Smooth muscle cell (in vitro differentiated cells): ENCODE data around the gene PPP2R2B. TPM values are rescaled to one million over a fixed set of nuclear protein-coding genes. Genes with fewer than 3 reads are reported as not detected.

Experiments used
- DNase-seq: peaks from one replicate; lab custom pipeline; 2025; ENCODE audit not compliant: unreplicated experiment; lab: John Stamatoyannopoulos, UW
- H2AFZ ChIP-seq: fragments of 200-600 bp; sonication (generic); 2 replicates; pipeline ENCODE4 v1.6.0; 2016; ENCODE audit warnings: antibody characterized with exemption, low read depth, mild to moderate bottlenecking
- H3F3A ChIP-seq: fragments of 200-600 bp; sonication (generic); 2 replicates; pipeline ENCODE4 v1.6.0; 2017; ENCODE audit warnings: antibody characterized with exemption, low read depth
- H3K27ac ChIP-seq: fragments of 200-600 bp; sonication (generic); 2 replicates; pipeline ENCODE4 v1.5.1; 2016; ENCODE audit warnings: low read depth, mild to moderate bottlenecking
- H3K27me3 ChIP-seq: fragments of 200-600 bp; sonication (generic); 2 replicates; pipeline ENCODE4 v1.6.1; 2016; ENCODE audit warnings: low read depth, mild to moderate bottlenecking
- H3K36me3 ChIP-seq: fragments of 200-600 bp; sonication (generic); 2 replicates; pipeline ENCODE4 v1.5.1; 2016; ENCODE audit warnings: low read depth
- H3K4me1 ChIP-seq: fragments of 200-600 bp; sonication (generic); 2 replicates; pipeline ENCODE4 v1.5.1; 2016; ENCODE audit warnings: low read depth
- H3K4me2 ChIP-seq: fragments of 200-600 bp; sonication (generic); 2 replicates; pipeline ENCODE4 v1.6.0; 2016; ENCODE audit warnings: mild to moderate bottlenecking
- H3K4me3 ChIP-seq: fragments of 200-600 bp; sonication (generic); 2 replicates; pipeline ENCODE4 v1.5.1; 2016; ENCODE audit warnings: mild to moderate bottlenecking
- H3K79me2 ChIP-seq: fragments of 200-600 bp; sonication (generic); 2 replicates; pipeline ENCODE4 v1.6.0; 2016; ENCODE audit warnings: low read depth, mild to moderate bottlenecking
- H3K9ac ChIP-seq: fragments of 200-600 bp; sonication (generic); 2 replicates; pipeline ENCODE4 v1.6.0; 2016; ENCODE audit warnings: low read depth
- H3K9me3 ChIP-seq: fragments of 200-600 bp; sonication (generic); replicated peaks from 2 replicates; pipeline ENCODE4 v1.5.1; 2016; ENCODE audit warnings: low read depth
- H4K20me1 ChIP-seq: fragments of 200-600 bp; sonication (generic); 2 replicates; pipeline ENCODE4 v1.6.0; 2016; ENCODE audit warnings: low read depth
- CTCF ChIP-seq: fragments of 200-600 bp; sonication (generic); IDR thresholded peaks from 2 replicates; pipeline ENCODE4 v1.5.1; 2017; ENCODE audit warnings: borderline replicate concordance, mild to moderate bottlenecking, antibody characterized with exemption; ENCODE audit not compliant: insufficient read depth, poor library complexity, severe bottlenecking
- WGBS: methylation state at CpG from one replicate; pipeline ENCODE4 v1.1.7; 2016; ENCODE audit warnings: low lambda C conversion rate; 5-methylcytosine and 5-hydroxymethylcytosine counted together
- polyA plus RNA-seq: library from polyadenylated mRNA; unstranded; fragments of >200 nt; fragmentation: Nextera tagmentation; extraction: Ambion mirVana; gene quantifications from 2 replicates; pipeline ENCODE4 v1.2.1, GENCODE V29; 2016
- total RNA-seq: library from RNA; depleted of rRNA; stranded (reverse); fragments of >200 nt; gene quantifications from 2 replicates; pipeline ENCODE4 v1.2.3, GENCODE V29; 2014

Gene PPP2R2B
- total and polyA plus RNA-seq, 2 experiments from 2014 or later: 0.89 to 2.2 TPM

DNA sequence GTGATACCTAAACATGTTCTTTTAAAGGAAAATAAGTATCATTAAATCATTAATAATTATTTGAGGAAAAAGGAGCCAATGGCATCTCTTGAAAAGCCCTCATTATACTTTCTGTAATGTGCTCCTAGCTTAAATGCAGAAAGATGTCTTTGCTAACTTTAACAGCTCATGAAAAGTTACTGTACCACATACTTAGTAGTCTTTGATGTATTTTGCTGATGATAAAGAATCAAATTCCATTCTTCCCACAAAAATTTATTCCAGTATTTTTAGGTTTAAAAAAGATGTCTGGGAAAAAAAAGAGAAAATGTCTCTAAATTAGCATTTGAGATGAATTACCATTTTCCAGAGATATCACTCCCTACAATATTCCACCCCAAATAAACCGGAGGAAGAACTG is 112.5 kb downstream of the PPP2R2B start:
- H3K27ac ChIP-seq: no peak overlapping the region
- no peaks in the 10 kb centered on the region for H3K4me1 ChIP-seq
- no peak for DNase-seq
- no peaks in the 10 kb centered on the region for H3K27me3 ChIP-seq
- no peaks in the 10 kb centered on the region for H3K36me3 ChIP-seq
- no peak for TF ChIP-seq CTCF
- no peak overlapping the region for H2AFZ ChIP-seq
- peak overlapping the region; percentile 43 for H3K4me2 ChIP-seq
- H4K20me1 ChIP-seq: no peaks in the 10 kb centered on the region
- H3K9me3 ChIP-seq: no peaks in the 10 kb centered on the region
- H3K4me3 ChIP-seq: no peak overlapping the region
- no peak overlapping the region for H3K9ac ChIP-seq
- 84% methylated on average over 1 of the region's 1 CpG for WGBS
- H3K79me2 ChIP-seq: no peaks in the 10 kb centered on the region
- H3F3A ChIP-seq: peaks cover 2% of the 10 kb centered on the region

GRCh38 chr5:146765089-146765832 is 113.3 kb downstream of the PPP2R2B start:
- Histone ChIP-seq H3F3A (no peaks in the 10 kb centered on the region), H3K4me3 (no peak overlapping the region), H3K4me1 (no peaks in the 10 kb centered on the region), H3K9me3 (no peaks in the 10 kb centered on the region), H2AFZ (no peak overlapping the region), H3K9ac (no peak overlapping the region), H3K79me2 (no peaks in the 10 kb centered on the region), H3K27me3 (no peaks in the 10 kb centered on the region), H3K4me2 (peak overlapping the region; percentile 43), H3K27ac (no peak overlapping the region), H3K36me3 (no peaks in the 10 kb centered on the region), H4K20me1 (no peaks in the 10 kb centered on the region)
- no peak for TF ChIP-seq CTCF
- no peak for DNase-seq
- 75% methylated on average over 2 of the region's 2 CpGs for WGBS

DNA sequence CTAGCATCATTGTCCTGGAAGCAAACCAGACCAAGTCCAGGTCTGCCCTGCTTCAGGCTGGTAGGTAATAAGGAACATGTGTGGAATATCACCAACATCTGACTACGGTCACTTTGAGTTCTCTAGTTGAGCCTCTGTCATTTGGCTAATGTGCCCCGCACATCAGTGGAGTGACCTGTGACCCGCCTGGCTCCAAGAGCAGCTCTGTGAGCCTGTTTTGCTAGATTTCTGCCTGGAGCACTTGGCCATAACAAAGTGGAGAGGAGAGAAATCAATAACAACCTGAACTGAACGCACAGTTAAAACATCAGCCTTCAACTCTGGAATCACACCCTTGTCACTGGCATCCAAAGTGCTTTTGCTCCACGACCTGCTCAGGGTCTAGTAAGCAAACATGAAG is 115.7 kb downstream of the PPP2R2B start:
- no peak overlapping the region for H3K4me2 ChIP-seq
- no peaks in the 10 kb centered on the region for H3K36me3 ChIP-seq
- H3K27ac ChIP-seq: no peak overlapping the region
- H3F3A ChIP-seq: no peaks in the 10 kb centered on the region
- no peak for TF ChIP-seq CTCF
- no peak overlapping the region for H3K9ac ChIP-seq
- H4K20me1 ChIP-seq: no peaks in the 10 kb centered on the region
- 71% methylated on average over 5 of the region's 5 CpGs for WGBS
- no peak for DNase-seq
- no peaks in the 10 kb centered on the region for H3K4me1 ChIP-seq
- H3K27me3 ChIP-seq: no peaks in the 10 kb centered on the region
- H3K4me3 ChIP-seq: no peak overlapping the region
- no peaks in the 10 kb centered on the region for H3K79me2 ChIP-seq
- no peak overlapping the region for H2AFZ ChIP-seq
- no peaks in the 10 kb centered on the region for H3K9me3 ChIP-seq

DNA sequence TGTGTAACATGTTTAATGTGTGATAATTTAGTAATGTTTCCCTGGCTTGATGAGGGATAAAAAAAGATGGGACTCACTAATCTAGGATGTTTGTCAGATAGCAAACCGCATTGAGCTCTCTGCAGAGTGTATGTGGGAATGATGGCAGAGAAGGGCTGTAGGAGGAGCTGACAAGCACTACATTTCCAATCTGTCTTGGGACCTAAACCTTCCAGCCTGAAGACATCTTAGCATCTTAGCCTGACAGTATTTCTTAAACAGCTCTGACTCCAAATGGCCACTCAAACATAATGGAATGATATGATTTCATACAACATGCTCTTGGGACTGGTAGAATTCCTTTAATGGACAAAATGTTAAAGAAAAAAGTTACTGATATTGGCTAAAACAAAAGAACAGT is 116.7 kb downstream of the PPP2R2B start:
- Histone ChIP-seq H4K20me1 (no peaks in the 10 kb centered on the region), H3K36me3 (no peaks in the 10 kb centered on the region), H3K79me2 (no peaks in the 10 kb centered on the region), H3K4me3 (no peak overlapping the region), H3K27me3 (no peaks in the 10 kb centered on the region), H3F3A (no peaks in the 10 kb centered on the region), H3K27ac (no peak overlapping the region), H2AFZ (no peak overlapping the region), H3K4me1 (no peaks in the 10 kb centered on the region), H3K4me2 (no peak overlapping the region), H3K9ac (no peak overlapping the region), H3K9me3 (no peaks in the 10 kb centered on the region)
- DNase-seq: no peak
- WGBS: 57% methylated on average over 1 of the region's 1 CpG
- TF ChIP-seq CTCF: no peak
